Measurements from ENCODE around the gene EFCAB11. TPM values are rescaled to one million over a fixed set of nuclear protein-coding genes. Genes with fewer than 3 reads are reported as not detected.

EFCAB11 gene
- total RNA-seq, 4 donors from 2014 or later = 2.9 to 5.0 (median 4.1) TPM

- TF ChIP-seq CTCF (IDR thresholded peaks at IDR 0.05) = no peak
- ATAC-seq (ENCODE audit: low FRiP score) (no peak), DNase-seq (ENCODE audit: low spot score) (no peak)
Measured at GRCh38 chr14:89798212-89798773, 156.2 kb downstream of the EFCAB11 start.

- no peak for TF ChIP-seq CTCF (IDR thresholded peaks at IDR 0.05)
- ATAC-seq (ENCODE audit: low FRiP score) (no peak), DNase-seq (ENCODE audit: low spot score) (no peak)
Measured at GRCh38 chr14:89797148-89797547, 157.4 kb downstream of the EFCAB11 start.

GRCh38 chr14:89794096-89794495 lies 160.4 kb downstream of the EFCAB11 start:
- ATAC-seq (ENCODE audit: low FRiP score) (peak; percentile 61), DNase-seq (ENCODE audit: low spot score) (no peak)
- TF ChIP-seq CTCF (IDR thresholded peaks at IDR 0.05) = no peak

GRCh38 chr14:89793367-89793716 lies 161.2 kb downstream of the EFCAB11 start:
- DNase-seq (ENCODE audit: low spot score) (no peak), ATAC-seq (ENCODE audit: low FRiP score) (peak; percentile 5)
- no peak for TF ChIP-seq CTCF (IDR thresholded peaks at IDR 0.05)

- DNase-seq (ENCODE audit: low spot score) (no peak), ATAC-seq (ENCODE audit: low FRiP score) (peak; percentile 19)
- TF ChIP-seq CTCF (IDR thresholded peaks at IDR 0.05) = no peak
Measured at GRCh38 chr14:89792489-89793366, 161.8 kb downstream of the EFCAB11 start.

GRCh38 chr14:89787525-89787924 lies 167.0 kb downstream of the EFCAB11 start:
- DNase-seq (ENCODE audit: low spot score) (no peak), ATAC-seq (ENCODE audit: low FRiP score) (no peak)
- no peak for TF ChIP-seq CTCF (IDR thresholded peaks at IDR 0.05)

GRCh38 chr14:89781046-89781445 lies 173.5 kb downstream of the EFCAB11 start:
- no peak for TF ChIP-seq CTCF (IDR thresholded peaks at IDR 0.05)
- DNase-seq (ENCODE audit: low spot score) (no peak), ATAC-seq (ENCODE audit: low FRiP score) (no peak)
